Ovary (tissue), 9 donors: ENCODE measurements around the gene TRPM5. TPM values are rescaled to one million over a fixed set of nuclear protein-coding genes. Genes with fewer than 3 reads are reported as not detected.

ENCODE experiments used
- DNase-seq, 5 donors: peaks; one replicate each; pipeline ENCODE4 v3.0.0-alpha.2; 2019 to 2020
- H3K27ac ChIP-seq, 2 donors: fragments of 200-600 bp; one replicate each; pipeline versions ENCODE4 v1.5.1 to v1.8.0; 2019 to 2022
- H3K27me3 ChIP-seq: fragments of 200-600 bp; one replicate; pipeline ENCODE4 v1.8.0; 2022
- H3K36me3 ChIP-seq: fragments of 200-600 bp; sonication (generic); one replicate; pipeline ENCODE4 v1.5.1; 2019
- H3K4me1 ChIP-seq: one replicate; pipeline ENCODE4 v1.8.1; 2013; ENCODE audit warnings: mild to moderate bottlenecking, moderate library complexity; ENCODE audit not compliant: insufficient read depth
- H3K4me3 ChIP-seq: fragments of 200-600 bp; sonication (generic); one replicate; pipeline ENCODE4 v1.5.1; 2017
- H3K9me3 ChIP-seq, 2 donors: fragments of 200-600 bp in 1 of 2; sonication (generic) in 1 of 2; one replicate each; pipeline versions ENCODE4 v1.5.1 to v1.8.1; 2013 to 2019; ENCODE audit warnings: mild to moderate bottlenecking in 1 of 2, moderate library complexity in 1 of 2
- CTCF ChIP-seq, 3 donors: fragments of 450-650 bp in 2 of 3; fragments of 200-600 bp in 1 of 3; IDR thresholded peaks; one replicate each; pipeline versions ENCODE4 v1.5.1 to v1.8.0; 2016 to 2022; ENCODE audit warnings: antibody characterized with exemption in 3 of 3, mild to moderate bottlenecking in 1 of 3
- EP300 ChIP-seq: sonication (generic); formaldehyde crosslinking; IDR thresholded peaks from one replicate; pipeline ENCODE4 v1.6.1; 2017; ENCODE audit warnings: antibody characterized with exemption
- POLR2A ChIP-seq: fragments of 450-650 bp; IDR thresholded peaks from one replicate; pipeline ENCODE4 v1.6.1; 2017; ENCODE audit warnings: antibody characterized with exemption, mild to moderate bottlenecking, moderate library complexity
- WGBS, 3 donors: extraction: QIAGEN DNeasy Blood & Tissue Kit in 1 of 3; methylation state at CpG; one replicate each; pipeline versions ENCODE4 v1.1.5 to v1.1.7; 2013 to 2017; 5-methylcytosine and 5-hydroxymethylcytosine counted together
- intact Hi-C, 4 donors: fragments of 100-400 bp; cut with DNase I; formaldehyde crosslinking; loops; one replicate each; pipeline versions ENCODE4 v1.11.0 to v1.15.1; 2022 to 2023
- polyA plus RNA-seq, 2 donors: library from polyadenylated mRNA; stranded (reverse); fragments of 200-250 nt in 1 of 2; fragments of 350-450 nt in 1 of 2; fragmentation: Illumina TruSeq in 1 of 2; extraction: RNeasy Lipid Tissue Mini Kit (QIAGEN cat#74804) in 1 of 2; gene quantifications; one replicate each; pipeline ENCODE4 v1.2.3, GENCODE V29; 2013 to 2014
- total RNA-seq, 7 donors: library from RNA; depleted of rRNA in 2 of 7; stranded (reverse); fragments of >200 nt in 2 of 7; fragmentation: NEBNext Ultra II Directional in 3 of 7; extraction: Animal tissue kit (Norgen Biotek cat#: 25700) in 3 of 7; gene quantifications; one replicate each; pipeline versions ENCODE4 v1.1.0 to v1.2.4, GENCODE V29; 2016 to 2023
- donor health status: DM: no; HTN: no; CAD: no; lungs with moderate emphysema.
- donor health status: DM: no; HTN: no; CAD: no.
- donor health status: Bipolar disorder and iron deficiency.
- donor health status: DM: yes; HTN: yes; CAD: no.
- donor health status: DM: no; HTN: no; CAD: no.
- donor health status: DM: yes; HTN: yes; CAD: no.

The TRPM5 gene
- total and polyA plus RNA-seq, 9 donors, result 0.05 to 0.11 (median 0.08) TPM; not detected in 6

GRCh38 chr11:2395211-2395730, 49.0 kb downstream of the TRPM5 start:
- H3K27ac ChIP-seq, result no peak overlapping the region
- intact Hi-C loops, result loop anchor here in 1 of 4 donors (10.0 kb wide), 1 partner anchor 1860 kb away; the partner anchor contains the start of genes HRAS and LRRC56
- DNase-seq, result no peak
- no peaks in the 10 kb centered on the region for H3K9me3 ChIP-seq
- no peak overlapping the region for H3K4me3 ChIP-seq
- no peaks in the 10 kb centered on the region for H3K27me3 ChIP-seq
- TF ChIP-seq CTCF (IDR thresholded peaks at IDR 0.05) (no peak), EP300 (no peak), POLR2A (no peak)
- peaks cover 7% of the 10 kb centered on the region for H3K4me1 ChIP-seq
- H3K36me3 ChIP-seq, result no peaks in the 10 kb centered on the region
- WGBS, 3 donors, result 79 to 83% (median 80%) methylated on average over 25 to 26 of the region's 26 CpGs

GRCh38 chr11:2394818-2395105, 49.6 kb downstream of the TRPM5 start:
- WGBS, 3 donors, result 84 to 92% (median 84%) methylated on average over 8 of the region's 8 CpGs
- no peak overlapping the region for H3K27ac ChIP-seq
- no peak for TF ChIP-seq CTCF (IDR thresholded peaks at IDR 0.05)
- no peak for TF ChIP-seq EP300
- TF ChIP-seq POLR2A, result no peak

More at GRCh38 chr11:2394818-2395105, 49.6 kb downstream of the TRPM5 start:
- intact Hi-C loops, result loop anchor here in 1 of 4 donors (10.0 kb wide), 1 partner anchor 1860 kb away; the partner anchor contains the start of genes HRAS and LRRC56
- Histone ChIP-seq H3K9me3 (no peaks in the 10 kb centered on the region), H3K36me3 (no peaks in the 10 kb centered on the region), H3K27me3 (no peaks in the 10 kb centered on the region), H3K4me3 (no peak overlapping the region), H3K4me1 (peaks cover 10% of the 10 kb centered on the region)
- DNase-seq, result no peak

Other genes starting within 250 kb of the TRPM5 start
- 1 to 10 TPM in 1 of 7 donors, under 1 TPM in 6; 0.18 to 1.3 (median 0.25) TPM for gene ASCL2, start 173.9 kb downstream of the TRPM5 start, total RNA-seq
- gene ASCL2, start 173.9 kb downstream of the TRPM5 start, polyA plus RNA-seq, result under 1 TPM; 0.10 to 0.12 TPM
- gene C11orf21, start 142.6 kb downstream of the TRPM5 start, total RNA-seq, result under 1 TPM in 5 of 7 donors, not detected in 2; 0.12 to 0.75 (median 0.31) TPM
- under 1 TPM; 0.35 to 0.65 TPM for gene C11orf21, start 142.6 kb downstream of the TRPM5 start, polyA plus RNA-seq
- 1 to 10 TPM in 3 of 7 donors, under 1 TPM in 3, not detected in 1; 0.63 to 3.9 (median 1.3) TPM for gene TSPAN32, start 142.5 kb downstream of the TRPM5 start, total RNA-seq
- gene TSPAN32, start 142.5 kb downstream of the TRPM5 start, polyA plus RNA-seq, result 1 to 10 TPM in 1 of 2 donors, not detected in 1; 1.3 TPM
- gene CD81, start 67.2 kb downstream of the TRPM5 start, total RNA-seq, result 100 to 1,000 TPM; 206 to 723 (median 541) TPM
- gene CD81, start 67.2 kb downstream of the TRPM5 start, polyA plus RNA-seq, result 100 to 1,000 TPM; 365 to 661 TPM
- gene TSSC4, start 43.8 kb downstream of the TRPM5 start, total RNA-seq, result 10 to 100 TPM; 37.1 to 73.4 (median 49.4) TPM
- 10 to 100 TPM in 1 of 2 donors, 1 to 10 TPM in 1; 1.3 to 41.7 TPM for gene TSSC4, start 43.8 kb downstream of the TRPM5 start, polyA plus RNA-seq
- 1 to 10 TPM; 1.4 to 9.7 (median 3.8) TPM for gene KCNQ1, start 494 bp upstream of the TRPM5 start, total RNA-seq
- 10 to 100 TPM in 1 of 2 donors, 1 to 10 TPM in 1; 2.5 to 17.2 TPM for gene KCNQ1, start 494 bp upstream of the TRPM5 start, polyA plus RNA-seq